HG03139 (cell line): ENCODE results near the gene ZNF346.
"Not testable (repeated sequence)": the region's sequence is repeated elsewhere in the genome, so short reads cannot be mapped to it uniquely, and the experiment has no call there.

Experiments
- ATAC-seq: cut with Tn5 transposase; IDR thresholded peaks from one replicate; pipeline ENCODE4 v1.9.1; 2021; ENCODE audit not compliant: unreplicated experiment

The ZNF346 gene, protein sequence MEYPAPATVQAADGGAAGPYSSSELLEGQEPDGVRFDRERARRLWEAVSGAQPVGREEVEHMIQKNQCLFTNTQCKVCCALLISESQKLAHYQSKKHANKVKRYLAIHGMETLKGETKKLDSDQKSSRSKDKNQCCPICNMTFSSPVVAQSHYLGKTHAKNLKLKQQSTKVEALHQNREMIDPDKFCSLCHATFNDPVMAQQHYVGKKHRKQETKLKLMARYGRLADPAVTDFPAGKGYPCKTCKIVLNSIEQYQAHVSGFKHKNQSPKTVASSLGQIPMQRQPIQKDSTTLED

DNA sequence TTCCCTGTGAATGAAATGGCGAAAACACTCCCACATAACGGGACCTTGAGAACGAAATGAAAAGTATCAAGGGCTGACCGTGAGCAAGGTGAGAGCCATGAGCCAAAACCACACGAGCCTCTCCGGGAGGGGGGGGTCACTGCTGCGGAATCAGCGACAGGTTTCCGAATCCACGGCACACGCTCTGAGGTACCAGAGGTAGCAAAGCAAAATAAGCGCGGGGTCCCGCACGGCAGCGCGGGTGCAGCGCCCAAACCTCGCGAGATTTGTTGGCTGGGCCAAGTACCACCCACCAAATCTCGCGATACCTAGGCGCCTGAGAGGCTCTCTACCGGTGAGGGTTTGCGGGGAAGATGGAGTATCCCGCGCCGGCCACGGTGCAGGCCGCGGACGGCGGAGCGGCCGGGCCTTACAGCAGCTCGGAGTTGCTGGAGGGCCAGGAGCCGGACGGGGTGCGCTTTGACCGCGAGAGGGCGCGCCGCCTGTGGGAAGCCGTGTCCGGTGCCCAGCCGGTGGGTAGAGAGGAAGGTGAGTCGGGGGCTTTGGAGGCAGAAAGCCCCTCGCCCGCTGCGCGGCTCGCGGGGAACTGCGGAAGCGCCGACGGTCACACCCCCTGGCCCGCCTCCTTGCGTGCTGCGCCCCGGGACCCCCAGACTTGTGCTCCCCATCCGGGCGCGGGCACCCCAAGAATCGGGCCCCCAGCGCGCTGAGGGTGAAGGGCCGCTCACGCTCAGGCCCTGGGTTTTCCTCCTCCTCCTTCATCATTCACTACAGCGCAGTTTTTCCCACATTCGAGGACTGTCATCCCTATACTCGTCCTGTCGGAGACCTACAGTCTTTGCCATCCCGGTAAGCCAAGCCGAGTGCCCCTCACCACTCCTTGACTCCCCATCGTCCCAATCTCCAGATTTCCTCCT lies at the start of gene ZNF346:
Gene ZNF346 (plus strand): TSS at position 311 of the 917 bp plus-strand sequence. CDS start 43 bp downstream, at position 354.
- ATAC-seq = peak; percentile 81

DNA sequence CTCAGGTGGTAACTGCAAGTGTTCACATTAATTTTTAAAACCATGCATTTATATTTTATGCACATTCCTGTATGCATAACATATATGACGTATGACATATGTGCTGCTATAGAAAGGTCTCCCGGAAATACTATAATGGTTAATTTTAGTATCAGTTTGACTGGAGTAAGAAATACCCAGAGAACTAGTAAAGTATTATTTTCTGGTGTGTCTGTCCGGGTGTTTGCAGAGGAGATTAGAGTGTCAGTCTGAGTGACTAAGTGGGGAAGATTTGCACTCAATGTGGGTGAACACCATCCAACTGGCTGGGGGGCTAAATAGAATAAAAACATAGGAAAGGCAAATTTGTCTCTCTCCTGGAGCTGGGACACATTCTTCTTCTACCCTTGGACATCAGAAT lies 42.8 kb upstream of the ZNF346 start:
- no peak for ATAC-seq

DNA sequence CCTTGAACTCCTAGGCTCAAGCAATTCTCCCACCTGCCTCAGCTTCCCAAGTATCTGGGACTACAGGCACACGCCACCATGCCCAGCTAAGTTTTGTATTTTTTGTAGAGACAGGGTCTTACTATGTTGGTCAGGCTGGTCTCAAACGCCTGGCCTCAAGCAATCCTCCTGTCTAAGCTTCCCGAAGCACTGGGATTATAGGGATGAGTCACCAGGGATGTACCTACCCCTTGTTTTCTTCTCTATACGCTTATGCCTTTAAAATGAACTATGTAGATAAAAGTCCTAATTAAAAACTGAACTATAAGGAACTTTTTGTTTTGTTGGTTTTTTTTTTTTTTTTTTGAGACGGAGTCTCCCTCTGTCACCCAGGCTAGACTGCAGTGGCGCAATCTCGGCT lies 41.7 kb upstream of the ZNF346 start:
- ATAC-seq = no peak

DNA sequence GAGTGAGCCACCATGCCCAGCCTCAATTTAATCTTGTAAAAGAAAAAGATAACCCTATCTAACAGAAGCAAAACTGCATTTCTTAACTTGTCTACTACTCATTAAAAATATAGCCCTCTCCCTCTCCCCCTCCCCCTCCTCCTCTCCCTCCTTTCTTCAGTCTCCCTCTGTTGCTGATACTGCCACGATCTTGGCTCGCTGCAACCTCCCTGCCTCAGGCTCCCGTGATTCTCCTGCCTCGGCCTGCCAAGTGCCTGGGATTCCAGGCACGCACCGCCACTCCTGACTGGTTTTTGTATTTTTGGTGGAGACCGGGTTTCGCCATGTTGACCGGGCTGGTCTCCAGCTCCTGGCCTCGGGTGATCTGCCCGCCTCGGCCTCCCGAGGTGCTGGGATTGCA lies 39.4 kb upstream of the ZNF346 start:
- not testable (repeated sequence) for ATAC-seq

DNA sequence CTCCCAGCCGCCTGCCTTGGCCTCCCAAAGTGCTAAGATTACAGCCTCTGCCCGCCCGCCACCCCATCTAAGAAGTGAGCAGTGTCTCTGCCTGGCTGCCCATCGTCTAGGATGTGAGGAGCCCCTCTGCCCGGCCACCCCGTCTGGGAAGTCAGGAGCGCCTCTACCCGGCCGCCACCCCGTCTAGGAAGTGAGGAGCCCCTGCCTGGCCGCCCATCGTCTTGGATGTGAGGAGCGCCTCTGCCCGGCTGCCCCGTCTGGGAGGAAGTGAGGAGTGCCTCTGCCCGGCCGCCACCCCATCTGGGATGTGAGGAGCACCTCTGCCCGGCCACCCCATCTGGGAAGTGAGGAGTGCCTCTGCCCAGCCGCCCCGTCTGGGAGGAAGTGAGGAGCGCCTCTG lies 38.9 kb upstream of the ZNF346 start:
- not testable (repeated sequence) for ATAC-seq

DNA sequence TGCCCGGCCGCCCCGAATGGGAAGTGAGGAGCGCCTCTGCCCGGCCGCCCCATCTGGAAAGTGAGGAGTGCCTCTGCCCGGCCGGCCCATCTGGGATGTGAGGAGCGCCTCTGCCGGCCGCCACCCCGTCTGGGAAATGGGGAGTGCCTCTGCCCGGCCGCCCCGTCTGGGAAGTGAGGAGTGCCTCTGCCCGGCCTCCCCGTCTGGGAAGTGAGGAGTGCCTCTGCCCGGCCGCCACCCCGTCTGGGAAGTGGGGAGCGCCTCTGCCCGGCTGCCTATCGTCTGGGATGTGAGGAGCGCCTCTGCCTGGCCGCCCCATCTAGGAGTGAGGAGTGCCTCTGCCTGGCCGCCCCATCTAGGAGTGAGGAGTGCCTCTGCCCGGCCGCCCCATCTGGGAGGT lies 38.3 kb upstream of the ZNF346 start:
- not testable (repeated sequence) for ATAC-seq

DNA sequence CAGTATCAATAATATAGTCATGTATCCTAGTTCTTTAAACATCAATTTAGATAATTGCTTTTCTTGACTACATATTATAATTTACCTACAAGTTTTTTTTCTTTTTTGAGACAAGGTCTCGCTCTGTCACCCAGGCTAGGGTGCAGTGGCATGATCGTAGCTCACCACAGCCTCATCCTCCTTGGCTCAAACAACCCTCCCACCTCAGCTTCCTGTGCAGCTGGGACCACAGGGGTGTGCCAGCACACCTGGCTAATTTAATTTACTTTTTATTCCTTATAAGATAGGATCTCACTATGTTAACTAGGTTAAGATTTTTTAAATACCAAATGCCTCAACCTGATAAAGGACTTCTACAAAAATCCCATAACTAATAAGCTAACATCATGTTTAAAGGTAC lies 37.0 kb upstream of the ZNF346 start:
- no peak for ATAC-seq

DNA sequence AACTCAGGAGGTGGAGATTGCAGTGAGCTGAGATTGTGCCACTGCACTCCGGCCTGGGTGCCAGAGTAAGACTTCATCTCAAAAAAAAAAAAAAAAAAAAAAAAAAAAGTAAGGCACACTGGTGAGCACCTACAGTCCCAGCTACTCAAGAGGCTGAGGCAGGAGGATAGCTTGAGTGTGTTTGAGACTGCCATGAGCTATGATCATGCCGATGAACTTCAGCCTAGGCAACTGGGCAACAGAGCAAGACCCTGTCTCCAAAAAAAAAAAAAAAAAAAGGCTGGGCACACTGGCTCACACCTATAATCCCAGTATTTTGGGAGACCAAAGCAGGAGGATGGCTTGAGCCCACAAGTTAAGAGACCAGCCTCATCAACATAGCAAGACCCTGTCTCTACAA lies 36.2 kb upstream of the ZNF346 start:
- no peak for ATAC-seq

DNA sequence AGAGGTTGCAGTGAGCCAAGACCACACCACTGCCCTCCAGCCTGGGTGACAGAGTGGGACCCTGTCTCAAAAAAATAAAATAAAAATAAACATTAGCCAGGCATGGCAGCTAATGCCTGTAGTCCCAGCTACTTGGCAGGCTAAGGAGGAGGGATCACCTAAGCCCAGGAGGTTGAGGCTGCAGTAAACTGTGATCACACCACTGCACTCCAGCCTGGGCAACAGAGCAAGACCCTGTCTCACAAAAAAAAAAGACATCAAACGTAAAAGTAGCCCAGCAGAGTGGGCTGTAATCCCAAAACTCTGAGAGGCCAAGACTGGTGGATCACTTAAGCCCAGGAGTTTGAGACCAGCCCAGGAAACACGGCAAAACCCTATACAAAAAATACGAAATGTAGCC lies 34.9 kb upstream of the ZNF346 start:
- no peak for ATAC-seq

DNA sequence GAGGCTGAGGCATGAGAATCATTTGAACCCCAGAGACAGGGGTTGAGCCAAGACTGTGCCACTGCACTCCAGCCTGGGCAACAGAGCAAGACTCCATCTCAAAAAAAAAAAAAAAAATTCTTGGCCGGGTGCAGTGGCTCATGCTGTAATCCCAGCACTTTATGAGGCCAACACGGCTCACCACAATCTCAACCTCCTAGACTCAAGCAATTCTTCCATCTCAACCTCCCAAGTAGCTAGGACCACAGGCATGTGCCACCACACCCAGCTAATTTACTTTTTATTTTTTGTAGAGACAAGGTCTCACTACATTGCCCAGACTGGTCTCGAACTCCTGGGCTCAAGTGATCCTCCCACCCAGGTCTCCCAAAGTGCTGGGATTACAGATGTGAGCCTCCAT lies 29.4 kb upstream of the ZNF346 start:
- not testable (repeated sequence) for ATAC-seq

DNA sequence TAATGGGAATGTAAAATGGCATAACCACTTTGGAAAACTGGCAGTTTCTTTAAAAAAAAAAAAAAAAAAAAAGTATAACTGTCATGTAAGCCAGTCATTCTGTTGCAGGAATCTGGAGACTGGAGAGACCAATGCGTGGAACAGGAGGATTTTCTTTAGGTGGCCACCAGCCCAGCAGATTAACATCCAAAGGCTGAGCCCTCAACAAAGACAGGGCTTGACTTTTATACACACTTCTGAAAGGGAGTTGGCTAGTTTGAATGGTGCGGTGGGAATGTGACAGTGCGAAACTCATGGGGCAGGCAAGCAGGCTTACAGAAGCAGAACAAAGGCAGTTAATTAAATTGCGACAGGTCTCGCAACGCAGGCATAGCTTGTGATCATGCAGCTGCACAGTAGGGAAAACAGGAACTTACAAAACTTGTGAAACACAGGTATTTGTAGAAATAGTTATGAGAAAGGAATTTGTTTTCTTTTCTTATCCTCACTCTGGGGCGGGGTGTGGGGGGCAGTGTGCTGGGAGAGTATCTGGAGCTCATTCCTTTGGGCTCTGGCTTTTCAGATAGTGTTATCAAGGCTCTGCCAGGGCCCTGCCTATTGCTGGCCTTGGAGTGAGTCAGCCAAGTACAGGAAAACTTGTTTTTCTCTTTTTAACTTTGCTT lies 27.9 kb upstream of the ZNF346 start:
- no peak for ATAC-seq

DNA sequence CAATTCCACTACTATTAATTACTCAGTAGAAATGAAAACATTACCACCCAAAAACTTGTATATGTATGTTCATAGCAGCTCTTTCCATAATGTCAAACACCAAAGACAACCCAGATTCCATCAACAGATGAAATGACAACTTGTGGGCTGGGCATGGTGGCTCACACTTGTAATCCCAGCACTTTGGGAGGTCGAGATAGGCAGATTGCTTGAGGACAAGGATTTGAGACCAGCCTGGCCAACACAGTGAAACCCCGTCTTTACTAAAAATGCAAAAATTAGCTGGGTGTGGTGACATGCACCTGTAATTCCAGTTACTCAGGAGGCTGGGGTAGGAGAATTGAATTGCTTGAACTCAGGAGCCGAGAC lies 27.4 kb upstream of the ZNF346 start:
- no peak for ATAC-seq

DNA sequence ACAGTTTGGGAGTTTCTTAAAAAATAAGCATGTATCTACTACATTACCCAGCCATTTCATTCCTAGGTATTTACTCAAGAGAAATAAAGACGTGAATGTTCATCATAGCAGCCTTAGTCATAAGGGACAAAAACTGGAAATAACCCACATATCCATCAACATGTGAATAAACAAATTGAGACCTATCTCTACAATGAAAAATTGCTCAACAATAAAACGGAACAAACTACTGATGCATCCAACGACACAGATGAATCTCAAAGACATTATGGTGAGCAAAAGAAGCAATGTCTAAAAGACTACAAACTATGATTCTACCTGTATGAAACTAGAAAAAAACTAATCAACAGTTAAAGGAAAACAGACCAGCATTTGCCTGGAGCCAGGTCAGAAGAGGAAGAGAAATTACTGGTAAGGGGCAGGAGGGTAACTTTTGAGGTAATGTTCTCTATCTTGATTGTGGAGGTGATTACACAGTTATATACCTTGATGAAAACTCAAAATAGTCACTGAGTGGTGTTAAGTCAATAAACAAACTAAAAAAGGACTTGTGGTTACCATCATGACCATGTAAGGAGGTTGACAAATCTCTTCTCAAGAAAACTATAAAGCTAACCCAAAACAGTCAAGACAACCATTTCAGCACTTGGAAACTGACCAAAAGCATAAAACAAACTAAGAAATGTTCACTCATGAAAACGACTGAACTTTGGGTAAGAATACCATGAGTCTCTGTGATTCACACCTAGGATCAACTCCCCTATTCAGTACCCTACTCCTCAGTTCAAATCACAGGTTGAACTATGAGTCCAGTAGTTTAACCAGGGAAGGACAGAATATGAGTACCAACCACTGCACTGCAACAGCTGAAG lies 26.4 kb upstream of the ZNF346 start:
- ATAC-seq = no peak

DNA sequence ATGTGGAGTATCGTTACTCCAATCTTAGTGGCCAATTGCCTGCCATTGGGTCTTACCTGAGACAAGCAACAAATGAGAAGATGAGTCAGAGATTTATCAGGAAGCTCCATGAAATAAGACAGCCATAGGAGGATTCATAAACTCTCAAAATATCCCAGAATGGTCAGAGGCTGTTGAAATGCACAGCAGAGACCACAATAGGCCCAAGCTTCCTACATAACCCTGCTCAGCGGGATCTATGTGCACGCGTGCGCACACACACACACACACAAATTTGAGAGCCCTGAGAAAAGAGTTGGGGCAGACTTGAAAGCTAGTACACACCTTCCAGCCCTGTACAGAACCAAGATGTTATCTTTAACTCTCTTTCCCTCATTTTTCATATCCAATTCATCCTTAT lies 25.7 kb upstream of the ZNF346 start:
- no peak for ATAC-seq

DNA sequence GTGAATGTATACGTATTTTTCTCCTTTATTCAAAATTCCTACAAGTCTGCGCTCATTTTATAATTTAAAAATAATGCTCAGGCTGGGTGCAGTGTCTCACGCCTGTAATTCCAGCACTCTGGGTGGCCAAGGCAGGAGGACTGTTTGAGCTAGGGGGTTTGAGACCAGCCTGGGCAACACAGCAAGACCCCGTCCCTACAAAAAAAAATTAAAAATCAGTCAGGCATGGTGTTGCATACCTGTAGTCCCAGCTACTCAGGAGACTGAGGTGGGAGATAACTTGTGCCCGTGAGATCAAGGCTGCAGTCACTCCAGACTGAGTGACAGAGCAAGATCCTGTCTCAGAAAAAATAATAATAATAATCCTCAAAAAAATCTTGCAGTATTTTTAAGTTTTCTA lies 23.7 kb upstream of the ZNF346 start:
- no peak for ATAC-seq

DNA sequence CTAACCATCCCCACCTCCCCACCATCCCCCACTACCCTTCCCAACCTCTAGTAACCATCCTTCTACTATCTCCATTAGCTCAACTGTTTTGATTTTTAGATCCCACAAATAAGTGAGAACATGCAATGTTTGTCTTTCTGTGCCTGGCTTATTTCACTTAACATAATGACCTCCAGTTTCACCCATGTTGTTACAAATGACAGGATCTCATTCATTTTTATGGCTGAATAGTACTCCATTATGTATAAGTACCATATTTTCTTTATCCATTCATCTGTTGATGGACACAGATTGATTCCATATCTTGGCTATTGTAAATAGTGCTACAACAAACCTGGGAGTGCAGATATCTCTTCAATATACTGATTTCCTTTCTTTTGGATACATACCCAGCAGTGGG lies 23.0 kb upstream of the ZNF346 start:
- not testable (repeated sequence) for ATAC-seq

DNA sequence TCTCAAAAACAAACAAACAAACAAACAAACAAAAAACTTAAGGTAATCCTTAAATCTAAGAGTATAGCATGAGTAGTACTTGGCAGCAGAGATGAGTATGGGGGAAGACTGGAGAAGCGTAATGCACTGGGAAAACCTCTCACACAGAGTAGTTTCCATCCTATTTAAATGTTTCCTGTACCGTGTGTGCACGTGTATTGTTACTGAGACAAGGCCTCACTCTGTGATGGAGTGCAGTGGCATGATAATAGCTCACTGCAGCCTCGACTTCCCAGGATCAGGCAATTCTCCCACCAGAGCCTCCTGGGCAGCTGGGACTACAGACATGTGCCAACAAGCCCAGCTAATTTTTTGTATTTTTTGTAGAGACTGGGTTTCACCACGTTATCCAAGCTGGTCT lies 18.8 kb upstream of the ZNF346 start:
- no peak for ATAC-seq

DNA sequence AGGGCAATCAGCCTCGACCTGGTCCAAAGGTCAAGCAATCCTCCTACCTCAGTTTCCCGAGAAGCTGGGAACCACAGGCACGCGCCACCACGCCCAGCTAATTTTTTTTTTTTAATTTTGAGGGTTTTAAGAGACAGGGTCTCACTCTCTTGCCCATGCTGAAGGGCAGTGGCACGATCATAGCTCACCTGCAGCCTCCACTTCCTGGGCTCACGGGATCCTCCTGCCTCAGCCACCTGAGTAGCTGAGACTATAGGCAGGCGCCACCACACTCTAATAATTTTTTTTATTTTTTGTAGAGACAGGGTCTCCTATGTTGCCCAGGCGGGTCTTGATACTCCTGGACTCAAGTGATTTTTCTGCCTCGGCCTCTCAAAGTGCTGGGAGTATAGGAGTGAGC lies 17.5 kb upstream of the ZNF346 start:
- no peak for ATAC-seq

DNA sequence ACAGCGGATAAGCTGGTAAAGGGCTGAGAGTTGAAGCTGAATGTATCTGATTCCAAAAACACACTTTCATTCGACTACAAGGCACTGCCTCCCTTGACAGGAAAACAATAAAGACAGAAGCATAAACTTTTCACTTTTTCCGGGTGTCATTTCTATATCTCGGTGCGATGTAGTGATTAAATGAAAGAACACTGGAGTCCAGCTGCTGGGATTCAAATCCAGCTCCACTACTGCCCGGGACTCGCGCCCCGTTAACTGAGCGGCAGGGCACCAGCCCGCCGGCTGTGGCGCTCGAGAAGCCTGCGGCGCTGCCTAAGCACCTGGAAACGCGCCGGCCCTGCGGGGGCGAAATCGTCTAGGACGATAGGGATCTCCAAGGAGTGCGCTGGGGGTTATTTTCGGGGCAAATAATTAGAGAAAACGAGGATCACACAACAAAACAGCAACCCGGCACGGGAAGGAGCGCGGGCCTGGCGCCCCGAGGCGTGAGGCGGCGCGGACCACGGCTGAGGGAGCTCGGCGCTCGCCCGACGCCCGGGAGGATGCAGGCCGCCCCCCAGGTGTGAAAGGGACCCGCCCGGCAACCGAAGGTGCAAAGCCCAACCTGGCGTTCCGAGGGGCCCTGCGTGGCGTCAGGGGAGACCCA lies 16.8 kb upstream of the ZNF346 start:
- ATAC-seq = peak; percentile 49

DNA sequence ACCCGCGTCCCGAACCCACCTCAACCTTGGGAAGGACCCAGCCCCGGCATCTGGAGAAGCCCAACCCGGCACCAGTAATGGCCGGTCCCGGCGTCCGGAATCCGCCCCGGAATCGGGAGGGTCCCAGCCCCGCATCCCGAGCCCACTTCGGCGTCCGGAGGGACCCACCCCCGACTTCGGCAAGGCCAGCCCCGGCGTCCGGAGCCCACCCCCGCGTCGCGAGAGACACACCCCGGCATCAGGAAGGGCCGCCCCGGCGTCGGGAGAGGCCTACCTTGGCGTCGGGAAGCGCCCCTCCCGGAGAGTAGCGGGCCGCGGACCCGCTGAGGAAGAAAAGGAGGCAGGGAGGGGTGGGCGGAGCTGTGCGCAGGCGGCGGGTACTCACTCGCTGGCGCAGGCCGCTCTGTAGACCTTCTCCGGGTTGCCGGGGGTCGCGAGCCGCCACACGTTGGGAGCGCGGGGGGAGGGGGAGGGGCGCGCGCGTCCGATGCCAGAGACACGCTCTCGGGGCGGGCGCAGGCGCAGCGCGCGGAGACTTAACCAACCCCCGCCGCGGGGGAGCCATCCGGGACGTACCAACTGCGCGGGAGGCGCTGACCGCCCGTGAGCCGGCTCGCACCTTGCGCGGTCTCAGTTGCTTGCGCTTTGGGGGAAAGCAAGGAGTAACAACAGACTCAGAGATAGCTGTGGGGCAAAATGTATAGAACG lies 16.1 kb upstream of the ZNF346 start, which contains the start of gene UIMC1:
Gene UIMC1 (minus strand): TSS at position 515 of the 708 bp plus-strand sequence. CDS start 24,164 bp downstream, outside the sequence.
- ATAC-seq = peak; percentile 66
